ENCODE measurements around the gene ESR2. TPM values are rescaled to one million over a fixed set of nuclear protein-coding genes. Genes with fewer than 3 reads are reported as not detected.

Gene ESR2
- total RNA-seq (2022; extraction: Qiagen RNA extraction), result 0.06 to 0.15 TPM (median 0.09 TPM) in 5 replicates

GRCh38 chr14:64293976-64294671, at the start of gene ESR2:
Gene ESR2, minus strand, starts transcription at chr14:64294371. Its CDS starts 11,386 bp downstream, at chr14:64282985.

Other genes starting within 250 kb of the ESR2 start
- 106 to 134 TPM (median 108 TPM) in 5 replicates for gene MTHFD1, start 94.0 kb upstream of the ESR2 start, total RNA-seq (2022; extraction: Qiagen RNA extraction)
- 0.29 to 0.48 TPM (median 0.35 TPM) in 5 replicates for gene AKAP5, start 171.1 kb upstream of the ESR2 start, total RNA-seq (2022; extraction: Qiagen RNA extraction)
- gene ZBTB25, start 209.5 kb upstream of the ESR2 start, total RNA-seq (2022; extraction: Qiagen RNA extraction), result 4.0 to 6.4 TPM (median 4.5 TPM) in 5 replicates
- 21.4 to 24.2 TPM (median 21.6 TPM) in 5 replicates for gene ZBTB1, start 210.4 kb upstream of the ESR2 start, total RNA-seq (2022; extraction: Qiagen RNA extraction)
- gene HSPA2, start 246.4 kb upstream of the ESR2 start, total RNA-seq (2022; extraction: Qiagen RNA extraction), result 29.4 to 35.3 TPM (median 35.1 TPM) in 5 replicates

Measured in A549 treated with Hydrocortisone at 1 μM for 4 hours (cell line).